ENCODE measurements around the gene BNC2. TPM values are rescaled to one million over a fixed set of nuclear protein-coding genes. Genes with fewer than 3 reads are reported as not detected.

Gene BNC2
- total and polyA plus RNA-seq, 2 donors (not counting 1 experiment from before 2014, with no cell fraction given) = 34.7 to 39.1 TPM

DNA sequence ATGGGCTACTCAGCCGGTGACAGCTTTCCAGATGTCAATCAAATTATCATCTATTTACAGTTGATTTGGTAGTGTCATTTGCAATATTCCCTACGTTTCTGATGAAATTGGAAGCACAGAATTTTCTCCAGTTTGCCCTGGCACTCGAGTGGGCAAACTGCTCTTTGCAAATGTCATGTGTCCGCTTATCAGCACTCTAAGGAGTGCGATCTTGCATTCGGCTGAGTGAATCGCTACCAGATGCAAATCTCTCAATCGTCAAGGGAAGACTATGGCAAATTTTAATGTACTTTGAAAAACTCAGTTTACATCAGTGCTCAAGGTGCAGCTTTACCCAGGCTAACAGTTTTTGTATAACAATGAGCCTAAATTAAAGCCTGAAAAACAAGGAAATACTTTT lies 66.8 kb downstream of the BNC2 start:
- Histone ChIP-seq H3K36me3 (ENCODE audit: control insufficient read depth, insufficient read depth, low read length) (no peaks in the 10 kb centered on the region), H3K27me3 (ENCODE audit: control insufficient read depth, insufficient read depth, low read length) (no peaks in the 10 kb centered on the region), H3K27ac (ENCODE audit: insufficient read depth, low read length) (no peak overlapping the region), H2AFZ (ENCODE audit: low read length) (no peak overlapping the region), H3K4me2 (ENCODE audit: extremely low read depth, insufficient read depth, low read length) (no peak overlapping the region), H4K20me1 (ENCODE audit: control insufficient read depth, extremely low read depth, insufficient read depth, low read length) (no peaks in the 10 kb centered on the region), H3K4me3 (replicated peaks in 1 of 4; ENCODE audit: control extremely low read depth in 1 of 4, insufficient read depth in 1 of 4, low read depth in 3 of 4, low read length in 4 of 4) (no peak overlapping the region), H3K9me3 (ENCODE audit: control insufficient read depth, insufficient read depth, low read depth, low read length) (no peaks in the 10 kb centered on the region), H3K4me1 (ENCODE audit: control insufficient read depth, extremely low read depth, insufficient read depth, low read length) (peaks cover 9% of the 10 kb centered on the region), H3K79me2 (ENCODE audit: control insufficient read depth, insufficient read depth, low read length) (peaks cover 13% of the 10 kb centered on the region), H3K9ac (ENCODE audit: insufficient read depth, low read length) (no peak overlapping the region)
- no peak for DNase-seq (ENCODE audit: low read depth in 2 of 2)
- TF ChIP-seq, protein P1, sequence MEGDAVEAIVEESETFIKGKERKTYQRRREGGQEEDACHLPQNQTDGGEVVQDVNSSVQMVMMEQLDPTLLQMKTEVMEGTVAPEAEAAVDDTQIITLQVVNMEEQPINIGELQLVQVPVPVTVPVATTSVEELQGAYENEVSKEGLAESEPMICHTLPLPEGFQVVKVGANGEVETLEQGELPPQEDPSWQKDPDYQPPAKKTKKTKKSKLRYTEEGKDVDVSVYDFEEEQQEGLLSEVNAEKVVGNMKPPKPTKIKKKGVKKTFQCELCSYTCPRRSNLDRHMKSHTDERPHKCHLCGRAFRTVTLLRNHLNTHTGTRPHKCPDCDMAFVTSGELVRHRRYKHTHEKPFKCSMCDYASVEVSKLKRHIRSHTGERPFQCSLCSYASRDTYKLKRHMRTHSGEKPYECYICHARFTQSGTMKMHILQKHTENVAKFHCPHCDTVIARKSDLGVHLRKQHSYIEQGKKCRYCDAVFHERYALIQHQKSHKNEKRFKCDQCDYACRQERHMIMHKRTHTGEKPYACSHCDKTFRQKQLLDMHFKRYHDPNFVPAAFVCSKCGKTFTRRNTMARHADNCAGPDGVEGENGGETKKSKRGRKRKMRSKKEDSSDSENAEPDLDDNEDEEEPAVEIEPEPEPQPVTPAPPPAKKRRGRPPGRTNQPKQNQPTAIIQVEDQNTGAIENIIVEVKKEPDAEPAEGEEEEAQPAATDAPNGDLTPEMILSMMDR (conservative IDR thresholded peaks at IDR 0.05 in 1 of 2, IDR thresholded peaks at IDR 0.05 in 1 of 2; ENCODE audit: low read depth in 1 of 2, low read length in 2 of 2) = no peak
- TF ChIP-seq EZH2 (IDR thresholded peaks at IDR 0.05; ENCODE audit: low read length, missing control alignments) = no peak

GRCh38 chr9:16801871-16802466 lies 68.5 kb downstream of the BNC2 start:
- no peaks in the 10 kb centered on the region for H3K36me3 ChIP-seq (ENCODE audit: control insufficient read depth, insufficient read depth, low read length)
- H4K20me1 ChIP-seq (ENCODE audit: control insufficient read depth, extremely low read depth, insufficient read depth, low read length) = no peaks in the 10 kb centered on the region
- TF ChIP-seq EZH2 (IDR thresholded peaks at IDR 0.05; ENCODE audit: low read length, missing control alignments) = no peak
- TF ChIP-seq, protein P1 (conservative IDR thresholded peaks at IDR 0.05 in 1 of 2, IDR thresholded peaks at IDR 0.05 in 1 of 2; ENCODE audit: low read depth in 1 of 2, low read length in 2 of 2) = no peak
- no peak overlapping the region for H3K9ac ChIP-seq (ENCODE audit: insufficient read depth, low read length)
- DNase-seq (ENCODE audit: low read depth in 2 of 2) = peak in 1 of 2 donors; percentile 34
- peaks cover 9% of the 10 kb centered on the region for H3K4me1 ChIP-seq (ENCODE audit: control insufficient read depth, extremely low read depth, insufficient read depth, low read length)
- H3K9me3 ChIP-seq (ENCODE audit: control insufficient read depth, insufficient read depth, low read depth, low read length) = no peaks in the 10 kb centered on the region
- H3K27me3 ChIP-seq (ENCODE audit: control insufficient read depth, insufficient read depth, low read length) = no peaks in the 10 kb centered on the region
- H3K4me3 ChIP-seq (replicated peaks in 1 of 4; ENCODE audit: control extremely low read depth in 1 of 4, insufficient read depth in 1 of 4, low read depth in 3 of 4, low read length in 4 of 4) = no peak overlapping the region
- peak overlapping the region; percentile 27 for H3K4me2 ChIP-seq (ENCODE audit: extremely low read depth, insufficient read depth, low read length)
- no peak overlapping the region for H2AFZ ChIP-seq (ENCODE audit: low read length)
- no peak overlapping the region for H3K27ac ChIP-seq (ENCODE audit: insufficient read depth, low read length)
- H3K79me2 ChIP-seq (ENCODE audit: control insufficient read depth, insufficient read depth, low read length) = peaks cover 29% of the 10 kb centered on the region

- TF ChIP-seq, protein P1 (conservative IDR thresholded peaks at IDR 0.05 in 1 of 2, IDR thresholded peaks at IDR 0.05 in 1 of 2; ENCODE audit: low read depth in 1 of 2, low read length in 2 of 2) = no peak
- TF ChIP-seq EZH2 (IDR thresholded peaks at IDR 0.05; ENCODE audit: low read length, missing control alignments) = no peak
- Histone ChIP-seq H3K4me3 (replicated peaks in 1 of 4; ENCODE audit: control extremely low read depth in 1 of 4, insufficient read depth in 1 of 4, low read depth in 3 of 4, low read length in 4 of 4) (no peak overlapping the region), H2AFZ (ENCODE audit: low read length) (no peak overlapping the region), H3K4me2 (ENCODE audit: extremely low read depth, insufficient read depth, low read length) (no peak overlapping the region), H4K20me1 (ENCODE audit: control insufficient read depth, extremely low read depth, insufficient read depth, low read length) (no peaks in the 10 kb centered on the region), H3K9ac (ENCODE audit: insufficient read depth, low read length) (no peak overlapping the region), H3K4me1 (ENCODE audit: control insufficient read depth, extremely low read depth, insufficient read depth, low read length) (no peaks in the 10 kb centered on the region), H3K9me3 (ENCODE audit: control insufficient read depth, insufficient read depth, low read depth, low read length) (no peaks in the 10 kb centered on the region), H3K36me3 (ENCODE audit: control insufficient read depth, insufficient read depth, low read length) (no peaks in the 10 kb centered on the region), H3K79me2 (ENCODE audit: control insufficient read depth, insufficient read depth, low read length) (peaks cover 41% of the 10 kb centered on the region), H3K27me3 (ENCODE audit: control insufficient read depth, insufficient read depth, low read length) (no peaks in the 10 kb centered on the region), H3K27ac (ENCODE audit: insufficient read depth, low read length) (no peak overlapping the region)
- no peak for DNase-seq (ENCODE audit: low read depth in 2 of 2)
Measured at GRCh38 chr9:16796304-16796825, 74.1 kb downstream of the BNC2 start.

Measured in fibroblast of lung (primary cell).